PC-9 (cell line): ENCODE data around the gene CEBPZ. TPM values are rescaled to one million over a fixed set of nuclear protein-coding genes. Genes with fewer than 3 reads are reported as not detected.

Experiments used
- BruUV-seq: library from RNA; stranded (reverse); fragments of 400-500 nt; replicated peaks from 2 replicates; lab custom pipeline; 2021; lab: Mats Ljungman, UMichigan
- CTCF ChIA-PET: fragments of 300-600 bp; sonication (Branson Sonifier 250); formaldehyde crosslinking; loops from one replicate; lab custom pipeline; 2022; ENCODE audit warnings: antibody characterized with exemption; lab: Charles Lee
- POLR2A ChIA-PET: fragments of 300-600 bp; sonication (Branson Sonifier 250); formaldehyde crosslinking; loops from one replicate; lab custom pipeline; 2022; ENCODE audit warnings: antibody characterized with exemption; ENCODE audit not compliant: unreplicated experiment; lab: Charles Lee
- DNase-seq, 2 experiments: peaks; one replicate each; pipeline versions ENCODE4 v3.0.0 to v3.0.0-alpha.2; 2015 to 2022; ENCODE audit warnings: mixed read lengths in 1 of 2
- H2AFZ ChIP-seq: fragments of 200-600 bp; sonication (generic); 2 replicates; pipeline ENCODE4 v1.8.1; 2017; ENCODE audit warnings: antibody characterized with exemption
- H3F3A ChIP-seq: fragments of 200-600 bp; sonication (generic); 2 replicates; pipeline ENCODE4 v1.8.1; 2017; ENCODE audit warnings: antibody characterized with exemption, mild to moderate bottlenecking, low read depth; ENCODE audit not compliant: insufficient read depth
- H3K27ac ChIP-seq: fragments of 200-600 bp; sonication (generic); 2 replicates; pipeline ENCODE4 v1.6.1; 2016; ENCODE audit warnings: mixed run types
- H3K27me3 ChIP-seq: fragments of 200-600 bp; sonication (generic); 2 replicates; pipeline ENCODE4 v1.6.1; 2016; ENCODE audit warnings: low read depth, mixed run types; ENCODE audit not compliant: insufficient read depth
- H3K36me3 ChIP-seq: fragments of 200-600 bp; sonication (generic); 2 replicates; pipeline ENCODE4 v1.6.1; 2016; ENCODE audit warnings: low read depth, mixed run types
- H3K4me1 ChIP-seq: fragments of 200-600 bp; sonication (generic); replicated peaks from 2 replicates; pipeline ENCODE4 v1.6.1; 2016; ENCODE audit warnings: mixed run types; ENCODE audit not compliant: insufficient read depth
- H3K4me2 ChIP-seq: fragments of 200-600 bp; sonication (generic); 2 replicates; pipeline ENCODE4 v1.6.1; 2017; ENCODE audit warnings: mixed run types
- H3K4me3 ChIP-seq: fragments of 200-600 bp; sonication (generic); 2 replicates; pipeline ENCODE4 v1.6.1; 2016; ENCODE audit warnings: mixed run types
- H3K79me2 ChIP-seq: fragments of 200-600 bp; sonication (generic); 2 replicates; pipeline ENCODE4 v1.6.1; 2017; ENCODE audit warnings: low read depth, mixed run types
- H3K9me2 ChIP-seq: fragments of 200-600 bp; sonication (generic); 2 replicates; pipeline ENCODE4 v1.8.1; 2017; ENCODE audit warnings: mild to moderate bottlenecking; ENCODE audit not compliant: insufficient read depth
- H3K9me3 ChIP-seq: fragments of 200-600 bp; sonication (generic); 2 replicates; pipeline ENCODE4 v1.8.1; 2016; ENCODE audit warnings: low read depth; ENCODE audit not compliant: insufficient read depth
- H4K20me1 ChIP-seq: fragments of 200-600 bp; sonication (generic); 2 replicates; pipeline ENCODE4 v1.8.1; 2017; ENCODE audit not compliant: insufficient read depth
- EZH2 ChIP-seq: fragments of 200-600 bp; sonication (generic); IDR thresholded peaks from 2 replicates; pipeline ENCODE4 v1.8.0; 2017; ENCODE audit warnings: antibody characterized with exemption, low read depth
- intact Hi-C: fragments of 100-400 bp; cut with micrococcal nuclease; formaldehyde crosslinking; loops from one replicate; pipeline ENCODE4 v1.10.0; 2022; ENCODE audit not compliant: unreplicated experiment
- total RNA-seq: library from RNA; stranded (reverse); gene quantifications from 2 replicates; pipeline ENCODE4 v1.2.3, GENCODE V29; 2021
- TF ChIP-seq, protein P1 (sequence below): fragments of 200-600 bp; sonication (generic); conservative IDR thresholded peaks from 2 replicates; pipeline ENCODE4 v1.6.1; 2017; ENCODE audit warnings: mixed run types, antibody characterized with exemption, mild to moderate bottlenecking, moderate library complexity

Gene CEBPZ
- total RNA-seq, 1 experiment from 2014 or later: 35.7 TPM

DNA sequence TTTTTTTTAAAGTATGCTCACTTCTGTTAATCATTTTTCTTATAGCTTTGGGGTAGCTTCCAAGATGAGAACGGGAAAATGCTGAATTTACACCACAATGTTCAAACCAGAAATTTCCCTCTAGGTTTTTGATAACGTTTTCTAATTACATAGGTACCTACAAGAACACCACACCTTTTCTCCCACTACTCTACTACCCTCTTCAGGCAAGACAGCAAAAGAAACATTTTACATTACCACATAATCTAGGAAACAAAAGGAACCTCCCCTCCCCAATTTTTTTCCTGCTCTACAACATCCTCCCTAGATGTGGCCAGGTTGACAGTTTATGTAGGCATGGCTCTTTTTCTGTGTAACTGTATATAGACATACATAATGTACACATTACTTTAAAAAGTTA lies 32.4 kb upstream of the CEBPZ start:
- BruUV-seq: no TSS peak
- H3K4me2 ChIP-seq: no peak overlapping the region
- H3K9me3 ChIP-seq: no peaks in the 10 kb centered on the region
- H4K20me1 ChIP-seq: no peaks in the 10 kb centered on the region
- ChIA-PET CTCF (no interaction called here), POLR2A (no interaction called here)
- H3K4me1 ChIP-seq: no peaks in the 10 kb centered on the region
- H3K9me2 ChIP-seq: no peaks in the 10 kb centered on the region
- 0 out of 2 replicates have a peak, but pooled peaks cover 3% of the 10 kb centered on the region for H3K36me3 ChIP-seq
- no peak overlapping the region for H3K4me3 ChIP-seq
- intact Hi-C loops: no loop called here
- H3K27ac ChIP-seq: no peak overlapping the region
- H3K27me3 ChIP-seq: no peaks in the 10 kb centered on the region
- no peaks in the 10 kb centered on the region for H3K79me2 ChIP-seq
- no peak overlapping the region for H2AFZ ChIP-seq
- no peak for DNase-seq
- TF ChIP-seq EZH2: no peak
- TF ChIP-seq, protein P1, sequence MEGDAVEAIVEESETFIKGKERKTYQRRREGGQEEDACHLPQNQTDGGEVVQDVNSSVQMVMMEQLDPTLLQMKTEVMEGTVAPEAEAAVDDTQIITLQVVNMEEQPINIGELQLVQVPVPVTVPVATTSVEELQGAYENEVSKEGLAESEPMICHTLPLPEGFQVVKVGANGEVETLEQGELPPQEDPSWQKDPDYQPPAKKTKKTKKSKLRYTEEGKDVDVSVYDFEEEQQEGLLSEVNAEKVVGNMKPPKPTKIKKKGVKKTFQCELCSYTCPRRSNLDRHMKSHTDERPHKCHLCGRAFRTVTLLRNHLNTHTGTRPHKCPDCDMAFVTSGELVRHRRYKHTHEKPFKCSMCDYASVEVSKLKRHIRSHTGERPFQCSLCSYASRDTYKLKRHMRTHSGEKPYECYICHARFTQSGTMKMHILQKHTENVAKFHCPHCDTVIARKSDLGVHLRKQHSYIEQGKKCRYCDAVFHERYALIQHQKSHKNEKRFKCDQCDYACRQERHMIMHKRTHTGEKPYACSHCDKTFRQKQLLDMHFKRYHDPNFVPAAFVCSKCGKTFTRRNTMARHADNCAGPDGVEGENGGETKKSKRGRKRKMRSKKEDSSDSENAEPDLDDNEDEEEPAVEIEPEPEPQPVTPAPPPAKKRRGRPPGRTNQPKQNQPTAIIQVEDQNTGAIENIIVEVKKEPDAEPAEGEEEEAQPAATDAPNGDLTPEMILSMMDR: no peak
- 0 out of 2 replicates have a peak, but pooled peaks cover 7% of the 10 kb centered on the region for H3F3A ChIP-seq

DNA sequence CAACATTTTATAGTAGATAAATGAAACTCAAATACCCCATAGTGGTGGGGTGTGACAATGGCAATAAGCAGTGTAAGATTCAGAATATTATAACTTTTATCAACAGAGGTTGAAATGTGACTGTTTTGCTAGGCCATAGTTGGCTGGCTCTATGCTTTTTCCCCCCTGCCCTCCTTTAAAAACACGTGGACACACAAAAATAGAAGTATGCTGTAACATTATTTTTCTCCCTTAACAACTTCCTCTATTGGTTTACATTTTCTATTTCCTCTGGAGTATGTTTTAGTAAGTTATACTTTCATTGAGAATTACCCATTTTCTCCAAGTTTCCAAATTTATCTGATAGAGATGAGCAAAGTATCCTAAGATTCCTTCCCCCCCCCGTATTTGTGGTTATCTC lies 31.1 kb upstream of the CEBPZ start:
- H3K4me1 ChIP-seq: no peaks in the 10 kb centered on the region
- no peaks in the 10 kb centered on the region for H3K27me3 ChIP-seq
- H3K79me2 ChIP-seq: no peaks in the 10 kb centered on the region
- no peaks in the 10 kb centered on the region for H3K9me3 ChIP-seq
- ChIA-PET POLR2A (interaction anchor here (0.6 kb wide), 1 partner anchor 84 kb away, joined by 4 read pairs; no protein-coding TSS in a partner anchor), CTCF (no interaction called here)
- H3K36me3 ChIP-seq: 0 out of 2 replicates have a peak, but pooled peaks cover 3% of the 10 kb centered on the region
- H3K27ac ChIP-seq: no peak overlapping the region
- intact Hi-C loops: no loop called here
- 0 out of 2 replicates have a peak, but pooled peaks cover 11% of the 10 kb centered on the region for H3F3A ChIP-seq
- no peak for DNase-seq
- H3K4me2 ChIP-seq: no peak overlapping the region
- TF ChIP-seq, protein P1: no peak
- no peak for TF ChIP-seq EZH2
- no peak overlapping the region for H3K4me3 ChIP-seq
- BruUV-seq: no TSS peak
- H2AFZ ChIP-seq: no peak overlapping the region
- no peaks in the 10 kb centered on the region for H4K20me1 ChIP-seq
- no peaks in the 10 kb centered on the region for H3K9me2 ChIP-seq

DNA sequence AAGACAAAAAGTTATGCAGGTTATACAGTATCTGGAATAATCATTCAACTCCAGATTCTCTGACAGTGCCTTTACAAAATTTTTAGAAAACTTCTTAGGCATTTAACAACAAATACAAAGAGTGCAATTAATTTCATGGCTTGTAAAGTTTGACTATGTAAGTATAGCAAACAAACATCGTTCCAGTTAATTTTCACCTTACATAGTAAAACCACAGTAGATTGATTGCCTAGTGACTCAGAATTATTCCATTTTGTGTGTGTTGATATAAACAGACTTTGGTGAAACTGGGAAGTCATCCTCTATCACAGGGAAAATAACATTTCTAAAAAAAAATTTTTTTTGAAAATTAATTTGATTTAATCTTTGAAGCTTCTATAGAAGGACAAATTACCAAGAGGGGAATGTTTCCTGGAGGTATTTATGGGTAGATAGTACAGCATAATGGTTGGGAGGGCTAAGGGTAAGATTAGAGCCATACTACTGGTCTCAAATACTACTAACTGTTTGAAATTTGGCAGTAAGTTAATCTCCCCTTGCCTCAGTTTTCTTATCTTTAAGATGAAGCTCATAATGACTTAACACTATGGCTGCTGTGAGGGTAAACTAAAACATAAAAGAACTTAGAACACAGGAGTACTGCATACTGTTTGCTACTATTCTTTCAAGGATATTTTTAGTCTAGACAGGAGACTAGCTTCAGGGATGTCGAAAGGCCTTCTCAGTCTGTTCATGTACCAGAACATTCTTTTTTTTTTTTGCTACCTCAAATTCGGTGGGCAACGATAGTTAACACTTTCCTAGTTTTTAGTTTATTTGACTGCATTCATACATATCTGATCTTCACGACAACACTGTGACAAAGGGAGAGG lies 19.7 kb upstream of the CEBPZ start:
- Histone ChIP-seq H3K4me3 (no peak overlapping the region), H3K9me3 (no peaks in the 10 kb centered on the region), H3K27ac (no peak overlapping the region), H3F3A (peaks cover 5% of the 10 kb centered on the region; the same call in 1 of the 2 replicates), H3K4me1 (no peaks in the 10 kb centered on the region), H3K27me3 (no peaks in the 10 kb centered on the region), H3K9me2 (no peaks in the 10 kb centered on the region), H2AFZ (no peak overlapping the region), H3K36me3 (peaks cover 32% of the 10 kb centered on the region; the same call in 1 of the 2 replicates), H3K4me2 (no peak overlapping the region), H3K79me2 (no peaks in the 10 kb centered on the region), H4K20me1 (no peaks in the 10 kb centered on the region)
- TF ChIP-seq EZH2: no peak
- TF ChIP-seq, protein P1: no peak
- ChIA-PET POLR2A (no interaction called here), CTCF (no interaction called here)
- no TSS peak for BruUV-seq
- intact Hi-C loops: no loop called here
- DNase-seq: no peak
